SU-DHL-6 (cell line): ENCODE data around the gene YWHAQ.

Experiments
- H2AFZ ChIP-seq: fragments of 200-600 bp; sonication (generic); 2 replicates; pipeline ENCODE4 v1.6.1; 2014; ENCODE audit warnings: low read depth, mild to moderate bottlenecking, moderate library complexity, mixed read lengths, antibody characterized with exemption, low read length; ENCODE audit not compliant: severe bottlenecking
- H3F3A ChIP-seq: fragments of 200-600 bp; shearing (Covaris generic); 2 replicates; pipeline ENCODE4 v1.6.0; 2016; ENCODE audit warnings: antibody characterized with exemption, mild to moderate bottlenecking; ENCODE audit not compliant: insufficient read depth
- H3K27ac ChIP-seq: fragments of 200-600 bp; sonication (generic); 2 replicates; pipeline ENCODE4 v1.5.1; 2016; ENCODE audit warnings: low read depth, mild to moderate bottlenecking, low read length, moderate library complexity, mixed read lengths
- H3K27me3 ChIP-seq: fragments of 200-600 bp; sonication (generic), shearing (Covaris generic); 2 replicates; pipeline ENCODE4 v1.6.0; 2014; ENCODE audit warnings: mild to moderate bottlenecking, low read length
- H3K36me3 ChIP-seq: fragments of 200-600 bp; sonication (generic); 2 replicates; pipeline ENCODE4 v1.6.1; 2014; ENCODE audit warnings: mild to moderate bottlenecking, low read length, mixed read lengths
- H3K4me2 ChIP-seq: fragments of 300-600, 200-600 bp; shearing (Covaris generic), sonication (generic); 2 replicates; pipeline ENCODE4 v1.6.0; 2014; ENCODE audit warnings: low read length, low read depth, mild to moderate bottlenecking; ENCODE audit not compliant: poor library complexity, severe bottlenecking
- H3K4me3 ChIP-seq: fragments of 200-600 bp; sonication (generic); 2 replicates; pipeline ENCODE4 v1.5.1; 2014; ENCODE audit warnings: antibody characterized with exemption, low read length, mild to moderate bottlenecking, mixed read lengths; ENCODE audit not compliant: insufficient read depth, poor library complexity, severe bottlenecking
- H3K79me2 ChIP-seq: fragments of 200-600 bp; sonication (generic); 2 replicates; pipeline ENCODE4 v1.6.1; 2014; ENCODE audit warnings: mild to moderate bottlenecking, low read length, moderate library complexity; ENCODE audit not compliant: insufficient read depth
- H3K9ac ChIP-seq: fragments of 200-600 bp; sonication (generic); 2 replicates; pipeline ENCODE4 v1.7.0; 2014; ENCODE audit warnings: mild to moderate bottlenecking, low read length
- H3K9me2 ChIP-seq: fragments of 200-600 bp; sonication (generic); replicated peaks from 2 replicates; pipeline ENCODE4 v1.6.1; 2014; ENCODE audit warnings: low read length; ENCODE audit not compliant: insufficient read depth
- H3K9me3 ChIP-seq: fragments of 200-600 bp; sonication (generic); 2 replicates; pipeline ENCODE4 v1.6.1; 2014; ENCODE audit warnings: low read length, mixed read lengths; ENCODE audit not compliant: insufficient read depth
- H4K20me1 ChIP-seq: fragments of 200-600 bp; sonication (generic); 2 replicates; pipeline ENCODE4 v1.6.1; 2014; ENCODE audit warnings: low read depth, mild to moderate bottlenecking, antibody characterized with exemption, low read length, moderate library complexity, mixed read lengths
- CTCF ChIP-seq: fragments of 200-600 bp; sonication (generic); IDR thresholded peaks from one replicate; pipeline ENCODE4 v1.5.1; 2017; ENCODE audit warnings: antibody characterized with exemption, mild to moderate bottlenecking, low read length, moderate library complexity; ENCODE audit not compliant: insufficient read depth, poor library complexity, severe bottlenecking
- EZH2phosphoT487 ChIP-seq: fragments of 200-600 bp; sonication (generic), shearing (Covaris generic); conservative IDR thresholded peaks from 2 replicates; pipeline ENCODE4 v1.6.1; 2018; ENCODE audit warnings: mild to moderate bottlenecking, antibody characterized with exemption, low read length, moderate library complexity, mixed read lengths

YWHAQ gene

GRCh38 chr2:9547262-9547991 lies 83.4 kb downstream of the YWHAQ start:
- H3K27me3 ChIP-seq: no peaks in the 10 kb centered on the region
- H4K20me1 ChIP-seq: no peaks in the 10 kb centered on the region
- H3K36me3 ChIP-seq: peaks cover 5% of the 10 kb centered on the region
- peak overlapping the region; percentile 89 for H3K9ac ChIP-seq
- peaks cover 84% of the 10 kb centered on the region for H3K79me2 ChIP-seq
- H3K27ac ChIP-seq: peak overlapping the region; percentile 100
- peak overlapping the region; percentile 100 for H3K4me2 ChIP-seq
- no peaks in the 10 kb centered on the region for H3K9me2 ChIP-seq
- no peaks in the 10 kb centered on the region for H3K9me3 ChIP-seq
- peak overlapping the region; percentile 1 for H3K4me3 ChIP-seq
- TF ChIP-seq EZH2phosphoT487 (no peak), CTCF (no peak)
- no peak overlapping the region for H2AFZ ChIP-seq
- H3F3A ChIP-seq: peaks cover 89% of the 10 kb centered on the region

- H3K4me2 ChIP-seq: peak overlapping the region; percentile 100
- H3F3A ChIP-seq: peaks cover 85% of the 10 kb centered on the region
- H3K9me2 ChIP-seq: no peaks in the 10 kb centered on the region
- H3K27me3 ChIP-seq: no peaks in the 10 kb centered on the region
- no peaks in the 10 kb centered on the region for H3K9me3 ChIP-seq
- no peak overlapping the region for H2AFZ ChIP-seq
- no peaks in the 10 kb centered on the region for H4K20me1 ChIP-seq
- peak overlapping the region; percentile 89 for H3K9ac ChIP-seq
- peak overlapping the region; percentile 31 for H3K4me3 ChIP-seq
- peaks cover 5% of the 10 kb centered on the region for H3K36me3 ChIP-seq
- peak overlapping the region; percentile 100 for H3K27ac ChIP-seq
- peaks cover 84% of the 10 kb centered on the region for H3K79me2 ChIP-seq
- TF ChIP-seq EZH2phosphoT487 (no peak), CTCF (no peak)
These were observed 85.3 kb downstream of the YWHAQ start for GRCh38 chr2:9545502-9545901.

GRCh38 chr2:9543557-9543956 lies 87.2 kb downstream of the YWHAQ start:
- no peaks in the 10 kb centered on the region for H3K9me3 ChIP-seq
- peak overlapping the region; percentile 9 for H3K4me3 ChIP-seq
- H3K36me3 ChIP-seq: peaks cover 5% of the 10 kb centered on the region
- peaks cover 83% of the 10 kb centered on the region for H3F3A ChIP-seq
- H4K20me1 ChIP-seq: no peaks in the 10 kb centered on the region
- H3K4me2 ChIP-seq: peak overlapping the region; percentile 100
- H3K27me3 ChIP-seq: no peaks in the 10 kb centered on the region
- H3K9ac ChIP-seq: peak overlapping the region; percentile 89
- H3K9me2 ChIP-seq: no peaks in the 10 kb centered on the region
- peak overlapping the region; percentile 100 for H3K27ac ChIP-seq
- peaks cover 91% of the 10 kb centered on the region for H3K79me2 ChIP-seq
- no peak overlapping the region for H2AFZ ChIP-seq
- no peak for TF ChIP-seq EZH2phosphoT487
- TF ChIP-seq CTCF: no peak
